Psoas muscle (tissue), 8 donors: ENCODE data around the gene COL19A1. TPM values are rescaled to one million over a fixed set of nuclear protein-coding genes. Genes with fewer than 3 reads are reported as not detected.

Experiments
- ATAC-seq, 4 donors: fragments of 200-7000 bp; cut with Tn5 transposase; one replicate each; pipeline ENCODE4 v1.9.1; 2020; ENCODE audit warnings: moderate library complexity in 3 of 4, mild to moderate bottlenecking in 2 of 4
- DNase-seq, 2 donors: peaks; one replicate each; pipeline ENCODE4 v3.0.0-alpha.2; 2020
- H3K27ac ChIP-seq: fragments of 200-600 bp; one replicate; pipeline ENCODE4 v1.8.0; 2022
- H3K27me3 ChIP-seq, 3 donors: fragments of 200-600 bp in 1 of 3; one replicate each; pipeline versions ENCODE4 v1.6.1 to v1.8.0; 2013 to 2022; ENCODE audit warnings: low read length in 2 of 3, mild to moderate bottlenecking in 2 of 3, moderate library complexity in 1 of 3; ENCODE audit not compliant: insufficient read depth in 3 of 3
- H3K36me3 ChIP-seq, 2 donors: fragments of 200-600 bp in 1 of 2; one replicate each; pipeline versions ENCODE4 v1.6.1 to v1.8.0; 2013 to 2022; ENCODE audit warnings: low read depth in 1 of 2, mild to moderate bottlenecking in 1 of 2, moderate library complexity in 1 of 2; ENCODE audit not compliant: insufficient read depth in 1 of 2
- H3K4me1 ChIP-seq: fragments of 200-600 bp; one replicate; pipeline ENCODE4 v1.8.0; 2022
- H3K4me3 ChIP-seq: fragments of 200-600 bp; one replicate; pipeline ENCODE4 v1.8.0; 2022; ENCODE audit warnings: mild to moderate bottlenecking
- H3K9me3 ChIP-seq: fragments of 200-600 bp; one replicate; pipeline ENCODE4 v1.8.0; 2022
- WGBS, 3 donors: extraction: QIAGEN DNeasy Blood & Tissue Kit; methylation state at CpG; one replicate each; pipeline versions ENCODE4 v1.1.6 to v1.1.7; 2013; 5-methylcytosine and 5-hydroxymethylcytosine counted together
- intact Hi-C, 2 donors: fragments of 100-400 bp; cut with DNase I; formaldehyde crosslinking; loops; one replicate each; pipeline versions ENCODE4 v1.11.0 to v1.14.2; 2022
- polyA plus RNA-seq, 3 donors: library from polyadenylated mRNA; stranded (reverse); fragments of 200-250 nt; gene quantifications; one replicate each; pipeline ENCODE4 v1.2.3, GENCODE V29; 2013
- total RNA-seq, 4 donors: library from RNA; stranded (reverse); fragmentation: NEBNext Ultra II Directional in 2 of 4; extraction: Animal tissue kit (Norgen Biotek cat#: 25700) in 2 of 4; gene quantifications; one replicate each; pipeline versions ENCODE4 v1.2.1 to v1.2.4, GENCODE V29; 2021 to 2023
- TF ChIP-seq, protein P1 (sequence below): fragments of 200-600 bp; IDR thresholded peaks from one replicate; pipeline ENCODE4 v1.8.0; 2022; ENCODE audit warnings: antibody characterized with exemption
- donor health status: healthy with polysubstance abuse.
- donor health status: DM: no; HTN: no; CAD: no; lungs with moderate emphysema.
- donor health status: Bipolar disorder and iron deficiency.
- donor health status: healthy.
- donor health status: DM: yes; HTN: yes; CAD: no.
- donor health status: DM: no; HTN: no; CAD: no.
- donor health status: DM: no; HTN: no; CAD: no.
- donor health status: DM: yes; HTN: yes; CAD: no.

COL19A1 gene
- total and polyA plus RNA-seq, 7 donors: 0.01 to 10.3 (median 0.33) TPM

- TF ChIP-seq, protein P1, sequence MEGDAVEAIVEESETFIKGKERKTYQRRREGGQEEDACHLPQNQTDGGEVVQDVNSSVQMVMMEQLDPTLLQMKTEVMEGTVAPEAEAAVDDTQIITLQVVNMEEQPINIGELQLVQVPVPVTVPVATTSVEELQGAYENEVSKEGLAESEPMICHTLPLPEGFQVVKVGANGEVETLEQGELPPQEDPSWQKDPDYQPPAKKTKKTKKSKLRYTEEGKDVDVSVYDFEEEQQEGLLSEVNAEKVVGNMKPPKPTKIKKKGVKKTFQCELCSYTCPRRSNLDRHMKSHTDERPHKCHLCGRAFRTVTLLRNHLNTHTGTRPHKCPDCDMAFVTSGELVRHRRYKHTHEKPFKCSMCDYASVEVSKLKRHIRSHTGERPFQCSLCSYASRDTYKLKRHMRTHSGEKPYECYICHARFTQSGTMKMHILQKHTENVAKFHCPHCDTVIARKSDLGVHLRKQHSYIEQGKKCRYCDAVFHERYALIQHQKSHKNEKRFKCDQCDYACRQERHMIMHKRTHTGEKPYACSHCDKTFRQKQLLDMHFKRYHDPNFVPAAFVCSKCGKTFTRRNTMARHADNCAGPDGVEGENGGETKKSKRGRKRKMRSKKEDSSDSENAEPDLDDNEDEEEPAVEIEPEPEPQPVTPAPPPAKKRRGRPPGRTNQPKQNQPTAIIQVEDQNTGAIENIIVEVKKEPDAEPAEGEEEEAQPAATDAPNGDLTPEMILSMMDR: no peak
- intact Hi-C loops: no loop called here
- DNase-seq (no peak), ATAC-seq (peak; percentile 81 to 90 (median 86))
- Histone ChIP-seq H3K4me1 (peaks cover 42% of the 10 kb centered on the region), H3K27ac (peak overlapping the region; percentile 63), H3K4me3 (no peak overlapping the region), H3K36me3 (no peaks in the 10 kb centered on the region), H3K9me3 (no peaks in the 10 kb centered on the region), H3K27me3 (no peaks in the 10 kb centered on the region)
Measured at GRCh38 chr6:69936674-69937363, 70.5 kb downstream of the COL19A1 start.

DNA sequence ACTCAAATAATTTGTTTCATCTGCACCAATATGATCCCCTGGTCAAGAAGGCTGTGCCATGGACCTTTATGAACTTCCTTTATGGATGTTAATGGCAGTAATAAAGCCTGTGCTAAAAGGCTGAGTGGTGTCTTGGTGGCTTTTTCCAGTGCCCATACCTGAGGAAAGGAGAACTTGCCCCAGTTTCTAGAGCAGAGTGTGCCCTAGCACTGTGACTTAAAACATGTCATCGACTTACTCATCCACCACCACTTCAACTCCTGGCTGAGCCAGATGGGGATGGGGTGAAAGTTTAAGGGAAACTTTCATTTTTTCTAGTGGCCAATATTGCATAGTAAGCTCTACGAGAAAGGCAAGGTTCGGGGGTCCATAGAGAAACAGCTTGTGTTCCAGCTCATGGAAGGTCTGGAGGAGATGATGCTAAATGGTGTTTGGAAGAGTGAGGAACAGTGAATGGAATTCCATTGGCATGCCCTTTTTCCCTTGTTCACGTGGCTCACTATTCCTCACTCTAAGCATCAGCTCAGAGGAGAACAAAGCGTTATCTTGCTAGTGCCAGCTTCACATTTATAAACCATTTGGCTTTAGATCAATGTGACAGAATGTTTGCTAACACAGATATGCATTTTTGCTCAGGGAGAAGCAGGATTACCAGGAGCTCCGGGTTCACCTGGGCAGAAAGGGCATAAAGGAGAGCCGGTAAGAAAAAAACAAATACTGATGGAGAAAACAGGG is 71.2 kb downstream of the COL19A1 start:
- H3K4me1 ChIP-seq: peaks cover 42% of the 10 kb centered on the region
- H3K4me3 ChIP-seq: no peak overlapping the region
- intact Hi-C loops: no loop called here
- DNase-seq: no peak
- no peaks in the 10 kb centered on the region for H3K9me3 ChIP-seq
- ATAC-seq: peak; percentile 34 to 67 (median 57)
- H3K36me3 ChIP-seq: no peaks in the 10 kb centered on the region
- TF ChIP-seq, protein P1: no peak
- 76 to 81% (median 79%) methylated on average over 7 of the region's 7 CpGs for WGBS, 3 donors
- H3K27ac ChIP-seq: peak overlapping the region; percentile 63
- H3K27me3 ChIP-seq: no peaks in the 10 kb centered on the region

DNA sequence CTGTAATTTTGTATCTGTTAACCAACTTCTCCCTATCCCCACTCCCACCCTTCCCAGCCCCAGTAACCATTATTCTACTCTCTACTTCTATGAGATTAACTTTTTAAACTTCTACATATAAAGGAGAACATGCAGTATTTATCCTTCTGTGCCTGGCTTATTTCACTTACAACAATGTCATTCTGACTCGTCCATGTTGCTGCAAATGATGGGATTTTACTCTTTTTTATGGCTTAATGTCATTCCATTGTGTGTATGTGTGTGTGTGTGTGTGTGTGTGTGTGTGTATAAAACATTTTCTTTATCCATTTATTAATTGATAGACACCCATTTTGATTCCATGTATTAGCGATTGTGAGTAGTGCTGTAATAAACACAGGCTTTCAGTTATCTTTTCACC is 76.1 kb downstream of the COL19A1 start:
- intact Hi-C loops: no loop called here
- no peaks in the 10 kb centered on the region for H3K27me3 ChIP-seq
- no peak overlapping the region for H3K4me3 ChIP-seq
- TF ChIP-seq, protein P1: no peak
- no peak for ATAC-seq
- WGBS, 3 donors: 65 to 88% (median 72%) methylated on average over 2 of the region's 2 CpGs
- peaks cover under 1% of the 10 kb centered on the region for H3K4me1 ChIP-seq
- H3K27ac ChIP-seq: no peak overlapping the region
- no peaks in the 10 kb centered on the region for H3K36me3 ChIP-seq
- no peaks in the 10 kb centered on the region for H3K9me3 ChIP-seq
- DNase-seq: no peak

GRCh38 chr6:69945192-69945591 is 78.8 kb downstream of the COL19A1 start:
- ATAC-seq: no peak
- 83 to 87% (median 84%) methylated on average over 1 of the region's 1 CpG for WGBS, 3 donors

More at GRCh38 chr6:69945192-69945591, 78.8 kb downstream of the COL19A1 start:
- peaks cover 11% of the 10 kb centered on the region for H3K4me1 ChIP-seq
- no peaks in the 10 kb centered on the region for H3K27me3 ChIP-seq
- no peak overlapping the region for H3K27ac ChIP-seq
- no peak overlapping the region for H3K4me3 ChIP-seq
- intact Hi-C loops: no loop called here
- no peak for DNase-seq
- H3K9me3 ChIP-seq: no peaks in the 10 kb centered on the region
- H3K36me3 ChIP-seq: no peaks in the 10 kb centered on the region
- TF ChIP-seq, protein P1: no peak
